GM12801 (cell line): ENCODE results near the gene IGSF9.

Experiments used
- TF ChIP-seq, protein P1 (sequence below): IDR thresholded peaks from one replicate; pipeline ENCODE4 v1.5.1; 2011; ENCODE audit warnings: control low read depth; ENCODE audit not compliant: insufficient read length; ENCODE audit errors: extremely low read depth

Gene IGSF9

DNA sequence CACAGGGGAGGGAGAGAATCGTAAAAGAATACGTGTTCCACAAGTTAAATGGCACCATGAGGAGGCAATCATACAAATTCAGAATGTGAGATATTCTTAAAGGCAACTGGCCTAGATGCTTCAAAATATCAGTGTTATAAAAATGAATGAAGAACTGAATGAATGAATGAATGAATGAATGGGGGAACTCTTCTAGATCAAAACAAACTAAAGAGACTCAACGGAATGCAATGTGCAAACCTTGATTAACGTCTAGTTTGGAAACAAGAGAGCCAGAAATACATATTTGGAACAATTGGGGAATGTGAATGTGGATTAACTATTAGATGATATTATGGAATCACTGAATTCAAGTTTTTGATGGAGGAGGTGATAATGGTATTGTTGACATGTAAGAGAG, 62.3 kb downstream of the IGSF9 start:
- TF ChIP-seq, protein P1, sequence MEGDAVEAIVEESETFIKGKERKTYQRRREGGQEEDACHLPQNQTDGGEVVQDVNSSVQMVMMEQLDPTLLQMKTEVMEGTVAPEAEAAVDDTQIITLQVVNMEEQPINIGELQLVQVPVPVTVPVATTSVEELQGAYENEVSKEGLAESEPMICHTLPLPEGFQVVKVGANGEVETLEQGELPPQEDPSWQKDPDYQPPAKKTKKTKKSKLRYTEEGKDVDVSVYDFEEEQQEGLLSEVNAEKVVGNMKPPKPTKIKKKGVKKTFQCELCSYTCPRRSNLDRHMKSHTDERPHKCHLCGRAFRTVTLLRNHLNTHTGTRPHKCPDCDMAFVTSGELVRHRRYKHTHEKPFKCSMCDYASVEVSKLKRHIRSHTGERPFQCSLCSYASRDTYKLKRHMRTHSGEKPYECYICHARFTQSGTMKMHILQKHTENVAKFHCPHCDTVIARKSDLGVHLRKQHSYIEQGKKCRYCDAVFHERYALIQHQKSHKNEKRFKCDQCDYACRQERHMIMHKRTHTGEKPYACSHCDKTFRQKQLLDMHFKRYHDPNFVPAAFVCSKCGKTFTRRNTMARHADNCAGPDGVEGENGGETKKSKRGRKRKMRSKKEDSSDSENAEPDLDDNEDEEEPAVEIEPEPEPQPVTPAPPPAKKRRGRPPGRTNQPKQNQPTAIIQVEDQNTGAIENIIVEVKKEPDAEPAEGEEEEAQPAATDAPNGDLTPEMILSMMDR, result no peak

DNA sequence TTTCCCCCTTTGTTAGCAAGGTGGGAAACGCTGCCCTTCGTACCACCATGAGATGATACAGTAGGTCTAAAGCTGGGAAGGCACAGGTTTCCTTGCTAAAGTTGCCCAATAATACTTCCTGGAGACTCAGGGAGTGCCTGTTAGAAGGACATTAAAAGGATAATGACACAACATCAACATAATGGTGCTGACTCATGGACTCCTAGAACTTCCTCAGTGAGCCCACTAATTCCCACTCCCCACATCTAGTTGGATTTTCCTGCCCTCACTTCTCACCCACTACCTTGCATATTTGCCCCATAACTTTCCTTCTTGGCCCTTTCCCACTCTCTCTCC, 62.9 kb downstream of the IGSF9 start:
- TF ChIP-seq, protein P1, result no peak

- TF ChIP-seq, protein P1, result no peak
These were observed 63.5 kb downstream of the IGSF9 start for GRCh38 chr1:159881622-159882526.

DNA sequence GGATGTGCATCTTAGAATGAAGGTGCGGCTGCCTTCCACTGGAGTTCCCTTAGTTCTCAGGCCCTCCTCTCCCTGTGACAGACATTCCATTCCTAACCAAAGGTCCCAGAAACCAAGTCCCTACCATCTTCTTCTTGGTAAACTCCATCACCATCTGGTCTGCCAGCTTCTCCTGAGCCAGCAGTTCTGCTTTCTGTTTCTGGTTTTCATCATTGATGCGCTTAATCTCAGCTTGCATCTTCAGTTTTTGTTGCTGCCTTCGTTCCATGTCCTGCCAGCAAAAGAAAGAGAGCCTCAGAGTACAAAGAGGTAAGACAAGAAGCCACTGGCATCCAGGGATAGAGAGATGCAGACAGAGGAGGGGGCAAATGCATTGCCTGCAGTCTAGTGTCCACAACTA, 65.0 kb downstream of the IGSF9 start:
- TF ChIP-seq, protein P1, result no peak

DNA sequence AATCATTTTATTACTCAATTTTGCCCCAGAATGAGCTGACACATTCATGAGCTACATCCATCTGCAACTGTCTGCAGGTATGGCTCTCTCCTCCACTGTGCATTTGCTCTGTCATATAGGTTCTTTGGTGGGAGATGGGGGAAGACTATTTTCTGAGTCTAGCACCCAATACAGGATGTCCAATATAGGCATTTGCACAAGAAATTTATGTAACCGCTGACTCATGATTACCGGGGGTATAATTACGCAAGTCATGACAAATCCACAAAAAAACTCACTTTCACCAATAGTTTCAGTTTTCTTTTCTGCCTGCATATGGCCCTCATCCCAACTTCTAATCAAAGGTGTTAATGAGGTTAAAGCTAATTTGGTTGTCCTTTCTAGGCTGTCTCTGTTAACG, 65.4 kb downstream of the IGSF9 start:
- TF ChIP-seq, protein P1, result no peak

GRCh38 chr1:159879136-159879535, 66.3 kb downstream of the IGSF9 start:
- TF ChIP-seq, protein P1, result no peak

- TF ChIP-seq, protein P1, result no peak
These were observed 67.5 kb downstream of the IGSF9 start for GRCh38 chr1:159877695-159878444.
